Measurements from ENCODE around the gene SFRP4. TPM values are rescaled to one million over a fixed set of nuclear protein-coding genes. Genes with fewer than 3 reads are reported as not detected.
A peak's percentile ranks its signal among the peaks of the same experiment; 100 is the strongest.

SFRP4 gene
- total and polyA plus RNA-seq, 2 of the 8 experiments (the other 6 are each of a cell fraction or from before 2014, with no cell fraction given), result 0.03 TPM; not detected in 1

DNA sequence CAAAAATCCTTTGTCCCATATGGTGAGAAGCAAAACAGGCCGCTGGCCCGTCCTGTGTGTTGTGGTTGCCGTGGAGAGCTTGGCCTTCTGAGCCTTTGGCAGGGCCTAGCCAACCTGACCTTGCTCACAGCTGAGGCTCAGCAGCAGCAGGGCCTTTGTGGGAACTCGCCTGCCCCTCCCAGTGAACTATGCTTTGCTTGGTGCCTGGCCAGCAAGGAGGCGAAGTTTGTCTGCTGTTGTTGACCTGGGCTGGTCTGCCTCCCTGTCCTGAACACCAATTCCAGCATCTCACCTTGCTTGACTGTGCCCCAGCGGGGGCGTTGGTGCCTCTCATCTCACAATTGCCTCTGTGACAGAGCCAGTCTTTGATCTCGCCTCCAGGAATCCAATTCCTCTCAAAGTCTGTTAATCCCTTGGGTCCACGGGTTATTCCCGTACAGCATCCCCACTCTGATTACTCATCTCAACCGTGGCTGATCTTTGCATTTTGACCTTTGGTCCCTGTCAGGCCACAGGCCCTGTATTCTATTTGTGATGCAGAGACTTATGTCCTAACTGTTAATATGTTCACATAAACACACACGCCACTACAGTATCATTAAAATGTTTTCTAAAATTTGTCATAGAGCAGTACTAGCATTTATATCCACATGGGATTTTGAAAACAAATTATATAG, 26.5 kb upstream of the SFRP4 start:
- Histone ChIP-seq H3K79me2 (ENCODE audit: control insufficient read depth in 1 of 2, insufficient read depth in 2 of 2, low read length in 2 of 2) (no peaks in the 10 kb centered on the region), H3K23me2 (ENCODE audit: low read depth, low read length) (no peaks in the 10 kb centered on the region), H3K4me1 (replicated peaks in 1 of 4; ENCODE audit: control insufficient read depth in 3 of 4, insufficient read depth in 4 of 4, low read length in 3 of 4) (peaks cover 0 to 6% (median 4%) of the 10 kb centered on the region in 4 experiments; a peak in 3 of 7 replicates), H3K79me1 (ENCODE audit: low read depth, low read length) (no peaks in the 10 kb centered on the region; the same call in 1 of the 2 replicates), H2BK12ac (ENCODE audit: low read depth, low read length) (peak overlapping the region; percentile 27; the same call in 1 of the 2 replicates), H3K18ac (ENCODE audit: extremely low read depth, low read length) (no peak overlapping the region), H3K4ac (replicated peaks; ENCODE audit: insufficient read length, low read depth, low read length) (no peak overlapping the region), H3K56ac (replicated peaks; ENCODE audit: insufficient read length, low read depth, low read length) (no peak overlapping the region), H2BK20ac (ENCODE audit: low read length) (no peak overlapping the region), H4K5ac (ENCODE audit: insufficient read length, low read depth, low read length) (no peak overlapping the region), H3K27ac (ENCODE audit: low read depth, low read length) (0 out of 2 replicates have a peak overlapping the region, but pooled peaks have one; percentile 34), H3K23ac (ENCODE audit: insufficient read length) (no peak overlapping the region), H3K4me2 (ENCODE audit: insufficient read depth in 1 of 2, low read depth in 2 of 2, low read length in 2 of 2) (no peak overlapping the region), H4K8ac (ENCODE audit: extremely low read depth, insufficient read depth, low read length) (no peak overlapping the region), H3K9me3 (ENCODE audit: insufficient read depth in 2 of 2, low read depth in 1 of 2, low read length in 1 of 2) (peaks cover 5 to 6% of the 10 kb centered on the region in 2 experiments; a peak in 1 of 4 replicates), H2AK5ac (ENCODE audit: low read depth, low read length) (no peak overlapping the region), H2AFZ (ENCODE audit: low read length) (no peak overlapping the region), H2BK15ac (ENCODE audit: low read length) (no peak overlapping the region), H2BK120ac (replicated peaks; ENCODE audit: low read depth, low read length) (no peak overlapping the region), H3K27me3 (replicated peaks in 1 of 4; ENCODE audit: control insufficient read depth in 3 of 4, extremely low read depth in 1 of 4, insufficient read depth in 3 of 4, low read length in 3 of 4) (no peaks in the 10 kb centered on the region), H3K4me3 (ENCODE audit: extremely low read depth in 1 of 4, insufficient read depth in 2 of 4, low read depth in 3 of 4, low read length in 4 of 4) (no peak overlapping the region), H4K91ac (replicated peaks; ENCODE audit: insufficient read length, low read length) (no peak overlapping the region), H3K14ac (ENCODE audit: insufficient read length) (no peak overlapping the region), H2BK5ac (ENCODE audit: low read depth, low read length) (no peak overlapping the region), H3K9ac (replicated peaks in 1 of 4; ENCODE audit: extremely low read depth in 1 of 4, low read depth in 3 of 4, low read length in 3 of 4) (no peak overlapping the region), H3K36me3 (ENCODE audit: control insufficient read depth in 2 of 4, insufficient read depth in 4 of 4, low read length in 3 of 4) (no peaks in the 10 kb centered on the region), H4K20me1 (replicated peaks in 1 of 2; ENCODE audit: control insufficient read depth in 1 of 2, insufficient read depth in 2 of 2, low read length in 2 of 2) (no peaks in the 10 kb centered on the region)
- CTCF ChIA-PET (ENCODE audit: partially characterized antibody), result interaction anchor here (0.7 to 1.7 kb wide), 2 partner anchors 24 to 1480 kb away, joined by 3 to 4 read pairs; no protein-coding TSS in a partner anchor
- WGBS, 2 experiments (ENCODE audit: extremely low coverage in 1 of 2, insufficient coverage in 1 of 2, insufficient read length in 1 of 2, insufficient replicate concordance in 2 of 2, low coverage in 1 of 2, low lambda C conversion rate in 2 of 2, missing lambda C conversion rate in 1 of 2), result 79% methylated on average over 12 of the region's 12 CpGs; no CpG with 5 or more reads in 1 of the 2 experiments
- FAIRE-seq, result no peak
- DNase-seq (ENCODE audit: low read depth in 1 of 2, low spot score in 2 of 2), result peak in 1 of 2 experiments; percentile 53
- POLR2A ChIA-PET (ENCODE audit: partially characterized antibody), result no interaction called here
- TF ChIP-seq CBX8 (IDR thresholded peaks at IDR 0.05; ENCODE audit: borderline replicate concordance, low read depth, low read length), result no peak
- no peak for TF ChIP-seq JUN (IDR thresholded peaks at IDR 0.05; ENCODE audit: low read depth, low read length)
- TF ChIP-seq SIX5 (IDR thresholded peaks at IDR 0.05; ENCODE audit: low read depth, low read length), result no peak
- TF ChIP-seq CHD2 (IDR thresholded peaks at IDR 0.05; ENCODE audit: low read length), result no peak
- no peak for TF ChIP-seq SIN3A (conservative IDR thresholded peaks at IDR 0.05 in 1 of 2, IDR thresholded peaks at IDR 0.05 in 1 of 2; ENCODE audit: low read depth in 1 of 2, low read length in 2 of 2)
- no peak for TF ChIP-seq E2F6 (IDR thresholded peaks at IDR 0.05)
- no peak for TF ChIP-seq SP2 (IDR thresholded peaks at IDR 0.05; ENCODE audit: low read length)
- no peak for TF ChIP-seq TAF7 (optimal IDR thresholded peaks at IDR 0.05; ENCODE audit: borderline replicate concordance, low read depth, low read length)
- TF ChIP-seq BRCA1 (IDR thresholded peaks at IDR 0.05; ENCODE audit: low read depth, low read length), result no peak
- TF ChIP-seq TEAD4 (IDR thresholded peaks at IDR 0.05; ENCODE audit: low read depth, low read length), result no peak
- no peak for TF ChIP-seq MAFK (IDR thresholded peaks at IDR 0.05; ENCODE audit: low read depth, low read length)
- no peak for TF ChIP-seq RNF2 (IDR thresholded peaks at IDR 0.05; ENCODE audit: borderline replicate concordance, low read depth, low read length, missing control alignments, poor library complexity, severe bottlenecking)

Measured in H1 (cell line).